ENCODE results near the gene RCBTB1. TPM values are rescaled to one million over a fixed set of nuclear protein-coding genes. Genes with fewer than 3 reads are reported as not detected.

Gene RCBTB1
- total RNA-seq, 2 experiments from 2014 or later = 15.1 to 31.1 TPM

- DNase-seq (ENCODE audit: low spot score) = no peak
- H3K79me2 ChIP-seq (ENCODE audit: insufficient read depth, low read depth, low read length) = peaks cover 22% of the 10 kb centered on the region
- H3K4me3 ChIP-seq (ENCODE audit: low read depth, low read length, poor library complexity, severe bottlenecking) = no peak overlapping the region
- H3K27ac ChIP-seq (ENCODE audit: low read depth, low read length, poor library complexity, severe bottlenecking) = no peak overlapping the region
- POLR2A ChIA-PET = interaction anchor here (0.7 to 1.9 kb wide), 5 partner anchors 11 to 165 kb away, joined by 3 to 6 read pairs (median 5); no protein-coding TSS in a partner anchor
- H3K4me2 ChIP-seq (ENCODE audit: low read length) = no peak overlapping the region
- intact Hi-C loops (cut with micrococcal nuclease; ENCODE audit: unreplicated experiment) = loop anchor here (10.0 kb wide), 1 partner anchor 1051 kb away; no protein-coding TSS in a partner anchor
- no TSS peak for BruUV-seq (replicated peaks)
- TF ChIP-seq, protein P1, sequence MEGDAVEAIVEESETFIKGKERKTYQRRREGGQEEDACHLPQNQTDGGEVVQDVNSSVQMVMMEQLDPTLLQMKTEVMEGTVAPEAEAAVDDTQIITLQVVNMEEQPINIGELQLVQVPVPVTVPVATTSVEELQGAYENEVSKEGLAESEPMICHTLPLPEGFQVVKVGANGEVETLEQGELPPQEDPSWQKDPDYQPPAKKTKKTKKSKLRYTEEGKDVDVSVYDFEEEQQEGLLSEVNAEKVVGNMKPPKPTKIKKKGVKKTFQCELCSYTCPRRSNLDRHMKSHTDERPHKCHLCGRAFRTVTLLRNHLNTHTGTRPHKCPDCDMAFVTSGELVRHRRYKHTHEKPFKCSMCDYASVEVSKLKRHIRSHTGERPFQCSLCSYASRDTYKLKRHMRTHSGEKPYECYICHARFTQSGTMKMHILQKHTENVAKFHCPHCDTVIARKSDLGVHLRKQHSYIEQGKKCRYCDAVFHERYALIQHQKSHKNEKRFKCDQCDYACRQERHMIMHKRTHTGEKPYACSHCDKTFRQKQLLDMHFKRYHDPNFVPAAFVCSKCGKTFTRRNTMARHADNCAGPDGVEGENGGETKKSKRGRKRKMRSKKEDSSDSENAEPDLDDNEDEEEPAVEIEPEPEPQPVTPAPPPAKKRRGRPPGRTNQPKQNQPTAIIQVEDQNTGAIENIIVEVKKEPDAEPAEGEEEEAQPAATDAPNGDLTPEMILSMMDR (conservative IDR thresholded peaks at IDR 0.05; ENCODE audit: low read length) = no peak
- TF ChIP-seq EZH2phosphoT487 (IDR thresholded peaks at IDR 0.05; ENCODE audit: borderline replicate concordance, low read depth, low read length) = no peak
- H4K20me1 ChIP-seq (ENCODE audit: insufficient read depth, low read length) = no peaks in the 10 kb centered on the region
- H2AFZ ChIP-seq (ENCODE audit: low read length) = no peak overlapping the region
- peaks cover 30% of the 10 kb centered on the region for H3K4me1 ChIP-seq (ENCODE audit: insufficient read depth, low read length, poor library complexity, severe bottlenecking)
- no peaks in the 10 kb centered on the region for H3K9me3 ChIP-seq (ENCODE audit: low read length)
- H3K9me2 ChIP-seq (ENCODE audit: insufficient read depth, low read length) = no peaks in the 10 kb centered on the region
- CTCF ChIA-PET (ENCODE audit: unreplicated experiment) = interaction anchor here (1.1 kb wide), 1 partner anchor 23 kb away, joined by 5 read pairs; no protein-coding TSS in a partner anchor
- peaks cover 9% of the 10 kb centered on the region for H3K36me3 ChIP-seq (ENCODE audit: insufficient read depth, low read length)
These were observed 40.2 kb upstream of the RCBTB1 start for GRCh38 chr13:49625392-49626079.

GRCh38 chr13:49624229-49624628 lies 38.9 kb upstream of the RCBTB1 start:
- ChIA-PET CTCF (ENCODE audit: unreplicated experiment) (interaction anchor here (1.6 kb wide), 1 partner anchor 15 kb away, joined by 3 read pairs; no protein-coding TSS in a partner anchor), POLR2A (interaction anchor here (1.4 kb wide), 1 partner anchor 9 kb away, joined by 5 read pairs; no protein-coding TSS in a partner anchor)
- Histone ChIP-seq H3K79me2 (ENCODE audit: insufficient read depth, low read depth, low read length) (peaks cover 9% of the 10 kb centered on the region), H3K4me2 (ENCODE audit: low read length) (no peak overlapping the region), H3K4me3 (ENCODE audit: low read depth, low read length, poor library complexity, severe bottlenecking) (no peak overlapping the region), H3K27ac (ENCODE audit: low read depth, low read length, poor library complexity, severe bottlenecking) (no peak overlapping the region), H3K4me1 (ENCODE audit: insufficient read depth, low read length, poor library complexity, severe bottlenecking) (peaks cover 28% of the 10 kb centered on the region), H3K9me2 (ENCODE audit: insufficient read depth, low read length) (no peaks in the 10 kb centered on the region), H4K20me1 (ENCODE audit: insufficient read depth, low read length) (no peaks in the 10 kb centered on the region), H2AFZ (ENCODE audit: low read length) (peak overlapping the region; percentile 12; the same call in 1 of the 2 replicates), H3K36me3 (ENCODE audit: insufficient read depth, low read length) (no peaks in the 10 kb centered on the region), H3K9me3 (ENCODE audit: low read length) (no peaks in the 10 kb centered on the region)
- BruUV-seq (replicated peaks) = no TSS peak
- DNase-seq (ENCODE audit: low spot score) = no peak
- TF ChIP-seq, protein P1 (conservative IDR thresholded peaks at IDR 0.05; ENCODE audit: low read length) = no peak
- TF ChIP-seq EZH2phosphoT487 (IDR thresholded peaks at IDR 0.05; ENCODE audit: borderline replicate concordance, low read depth, low read length) = no peak
- intact Hi-C loops (cut with micrococcal nuclease; ENCODE audit: unreplicated experiment) = loop anchor here (10.0 kb wide), 1 partner anchor 1049 kb away; no protein-coding TSS in a partner anchor
